GM21381 (cell line): ENCODE results near the gene GDF3.
"Not testable (repeated sequence)": the region's sequence is repeated elsewhere in the genome, so short reads cannot be mapped to it uniquely, and the experiment has no call there.

ENCODE experiments used
- ATAC-seq: cut with Tn5 transposase; IDR thresholded peaks from one replicate; pipeline ENCODE4 v1.9.1; 2021; ENCODE audit warnings: mild to moderate bottlenecking, moderate library complexity; ENCODE audit not compliant: unreplicated experiment

Gene GDF3

DNA sequence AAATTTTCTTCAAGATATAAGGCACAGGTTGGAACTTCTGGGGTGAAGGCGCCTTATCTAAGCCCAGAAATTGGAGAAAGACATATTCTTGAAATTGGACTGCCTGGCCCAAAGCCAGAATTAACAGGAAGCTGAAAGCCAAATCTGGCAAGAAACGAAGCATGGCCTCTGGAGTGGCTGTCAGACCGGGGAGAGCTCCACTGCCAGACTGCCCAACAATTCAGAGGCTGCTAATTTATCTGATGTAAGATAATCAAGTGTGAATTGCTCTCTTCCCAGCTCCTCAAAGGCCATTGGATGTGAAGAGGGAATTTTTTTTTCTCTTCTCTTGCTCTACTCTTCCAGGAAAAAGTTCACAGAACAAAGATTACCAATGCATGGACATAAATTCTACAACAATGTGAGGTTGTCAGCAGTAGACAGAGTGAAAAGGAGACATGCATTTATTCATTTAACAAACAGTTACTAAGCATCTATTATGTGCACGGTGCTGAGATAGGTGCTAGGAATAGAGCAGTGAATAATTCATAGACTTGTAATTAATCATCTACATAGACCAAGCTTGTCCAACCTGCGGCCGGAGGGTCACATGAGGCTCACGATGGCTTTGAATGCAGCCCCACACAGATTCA is at the start of gene GDF3:
Gene GDF3 (minus strand): TSS at position 210 of the 632 bp plus-strand sequence. CDS start 47 bp downstream, at position 163.
- no peak for ATAC-seq

DNA sequence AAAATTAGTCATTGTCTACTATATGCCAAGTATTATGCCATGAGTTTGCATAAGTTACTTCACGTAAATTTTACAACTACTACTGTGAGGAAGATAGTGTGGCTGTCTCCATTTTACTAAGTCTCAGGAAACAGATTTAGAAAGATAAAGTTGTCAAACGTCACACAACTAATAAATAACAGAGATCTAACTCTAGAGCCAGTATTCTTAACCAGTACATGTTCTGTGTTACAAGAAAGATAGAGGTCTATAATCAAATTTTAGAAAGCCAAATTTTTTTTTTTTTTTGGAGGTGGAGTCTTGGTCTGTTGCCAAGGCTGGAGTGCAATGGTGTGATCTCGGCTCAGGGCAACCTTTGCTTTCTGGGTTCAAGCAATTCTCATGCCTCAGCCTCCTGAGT is 37.4 kb upstream of the GDF3 start:
- no peak for ATAC-seq

DNA sequence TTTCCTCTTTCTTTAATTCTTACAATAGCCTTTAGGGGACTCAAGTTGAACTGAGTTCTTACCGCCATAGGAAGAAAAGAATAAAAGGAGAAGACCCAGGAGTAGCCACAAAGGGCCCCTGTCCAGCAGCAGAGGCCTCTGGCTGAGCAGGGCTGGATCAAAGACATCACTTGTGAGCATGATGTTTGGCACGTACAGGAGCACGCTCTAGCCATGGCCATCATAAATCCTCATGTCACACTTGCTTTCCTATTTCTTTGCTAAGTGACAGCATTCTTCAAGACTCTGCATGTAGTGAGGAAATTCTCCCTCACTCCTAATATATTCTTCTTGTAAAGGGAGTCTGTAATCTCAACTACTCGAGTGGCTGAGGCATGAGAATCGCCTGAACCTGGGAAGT is 35.9 kb upstream of the GDF3 start:
- ATAC-seq, result no peak

DNA sequence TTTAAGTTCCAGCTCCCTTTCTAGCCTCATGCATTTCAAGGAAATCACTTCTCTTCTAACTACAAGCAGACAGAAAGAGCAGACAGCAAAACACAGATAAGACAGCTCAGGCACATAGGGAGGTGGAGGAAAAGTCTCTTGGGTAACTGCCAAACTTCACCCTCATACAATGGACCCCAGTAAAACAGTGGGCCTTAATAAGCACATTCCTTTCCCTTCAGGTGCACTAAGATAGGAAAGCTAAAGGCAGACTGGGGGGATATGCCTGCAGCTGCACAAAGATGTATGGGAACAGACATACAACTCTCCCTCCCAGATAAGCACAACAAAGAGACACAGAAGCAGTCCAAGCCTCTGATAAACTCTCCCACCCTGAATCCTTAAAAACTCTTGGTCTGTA is 35.4 kb upstream of the GDF3 start:
- ATAC-seq, result not testable (repeated sequence)

DNA sequence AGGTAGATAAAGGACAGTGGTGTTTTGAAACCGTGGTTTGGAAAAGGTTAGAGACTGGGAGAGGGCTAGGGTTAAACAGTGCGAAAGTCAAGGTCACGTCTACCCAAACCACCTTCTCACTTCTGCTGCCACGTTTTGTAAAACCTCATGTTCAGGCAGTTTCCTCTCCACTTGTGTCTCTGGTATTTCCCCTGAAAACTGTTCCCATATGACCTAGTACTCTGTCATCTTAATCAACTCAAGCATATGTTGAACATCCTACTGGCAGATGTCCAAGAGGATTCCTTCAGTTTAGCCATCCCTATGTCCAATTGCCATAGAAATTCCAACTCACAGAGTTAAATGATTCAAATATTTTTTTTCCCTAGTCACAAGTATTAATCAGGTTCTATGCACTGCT is 34.2 kb upstream of the GDF3 start:
- ATAC-seq, result no peak

DNA sequence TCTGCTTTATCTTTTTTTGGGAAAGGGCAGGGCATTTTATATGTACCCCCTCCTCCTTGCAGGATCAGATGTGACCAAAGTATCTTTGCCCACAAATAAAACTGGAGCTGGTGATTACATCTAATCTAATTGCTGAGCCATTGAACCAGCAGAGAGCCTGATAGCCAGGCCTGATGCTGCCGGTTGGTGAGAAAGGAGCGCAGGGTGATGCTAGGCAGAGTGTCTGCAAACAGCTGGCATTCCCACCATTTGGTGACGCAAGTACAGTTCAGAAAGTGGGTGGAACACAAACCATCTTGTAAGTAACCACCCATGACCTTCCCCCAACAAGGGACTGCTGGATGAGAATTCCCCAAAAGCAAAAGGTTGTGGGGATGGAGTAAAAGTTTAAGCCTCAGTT is 28.4 kb upstream of the GDF3 start:
- no peak for ATAC-seq

DNA sequence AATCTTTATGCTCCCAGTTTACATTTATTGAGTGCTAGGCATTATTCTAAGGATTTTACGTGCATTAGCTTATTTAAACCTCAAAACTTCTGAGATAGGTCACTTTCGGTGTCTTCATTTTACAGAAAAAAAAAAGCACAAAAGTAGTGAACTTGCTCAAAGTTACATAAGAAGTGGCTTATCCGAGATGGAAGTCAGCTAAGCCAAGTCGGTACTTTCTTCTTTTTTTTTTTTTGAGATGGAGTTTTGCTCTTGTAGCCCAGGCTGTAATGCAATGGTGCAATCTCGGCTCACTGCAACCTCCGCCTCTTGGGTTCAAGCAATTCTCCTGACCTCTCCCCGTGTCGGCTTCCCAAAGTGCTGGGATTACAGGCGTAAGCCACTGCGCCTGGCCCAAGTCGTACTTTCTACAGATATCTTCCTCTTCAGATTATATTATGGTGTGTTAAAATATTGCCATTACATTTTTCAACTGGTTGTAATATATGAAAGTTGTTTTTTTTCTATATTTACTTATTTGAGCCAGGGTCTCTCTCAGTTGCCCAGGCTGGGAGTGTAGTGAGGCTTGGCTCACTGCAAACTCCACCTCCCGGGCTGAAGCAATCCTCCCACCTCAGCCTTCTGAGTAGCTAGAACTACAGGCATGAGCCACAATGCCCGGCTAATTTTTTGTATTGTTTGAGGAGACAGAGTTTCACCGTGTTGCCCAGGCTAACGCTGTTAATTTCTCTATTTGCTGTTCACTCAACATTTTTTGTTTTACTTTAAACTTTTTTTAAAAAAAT is 24.6 kb upstream of the GDF3 start:
- no peak for ATAC-seq

DNA sequence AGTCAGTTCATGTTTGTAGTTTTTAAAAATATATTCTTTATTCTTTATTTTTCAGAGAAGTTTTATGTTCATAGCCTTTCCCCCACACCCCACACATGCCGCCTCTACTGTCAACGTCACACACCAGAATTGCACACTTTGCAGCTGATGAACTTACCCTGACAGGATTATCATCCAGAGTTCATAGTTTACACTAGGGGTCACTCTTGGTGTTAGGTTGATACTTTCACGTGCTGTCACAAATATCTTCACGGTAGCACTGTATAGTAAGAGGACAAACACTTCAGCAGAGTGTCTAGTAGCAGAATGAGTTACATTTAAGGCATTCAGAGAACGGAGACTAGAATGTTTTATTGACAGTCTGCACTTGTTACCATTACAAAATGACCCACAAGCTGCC is 20.8 kb upstream of the GDF3 start:
- no peak for ATAC-seq

DNA sequence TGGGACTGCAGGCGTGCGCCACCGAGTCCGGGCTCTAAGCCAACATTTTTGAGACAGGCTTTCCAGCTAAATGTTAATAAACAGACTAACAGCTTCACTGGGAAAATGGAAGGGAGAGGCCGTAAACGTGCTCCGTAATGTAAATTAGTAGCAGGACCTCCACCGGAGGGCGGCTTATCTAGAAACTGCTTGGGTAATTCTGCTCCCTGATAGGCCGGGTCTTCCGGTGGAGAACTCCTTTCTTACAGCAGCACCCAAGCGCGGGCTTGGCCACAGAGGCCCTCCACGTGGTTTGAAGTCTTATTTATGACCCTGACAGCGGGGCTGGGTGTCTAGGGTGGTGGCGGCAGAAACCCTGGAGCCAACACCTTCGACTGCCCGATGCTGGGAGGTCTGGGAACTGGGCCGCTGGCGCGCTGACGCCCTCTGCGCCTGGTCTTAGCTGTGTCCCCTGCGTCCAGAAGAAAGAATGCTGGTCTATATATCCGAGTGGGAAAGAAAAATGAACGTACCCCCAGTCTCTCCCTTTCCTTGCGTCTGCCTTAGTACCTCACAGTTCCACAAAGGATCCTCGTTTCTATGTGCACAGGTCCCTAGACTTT is 17.4 kb upstream of the GDF3 start:
- no peak for ATAC-seq

DNA sequence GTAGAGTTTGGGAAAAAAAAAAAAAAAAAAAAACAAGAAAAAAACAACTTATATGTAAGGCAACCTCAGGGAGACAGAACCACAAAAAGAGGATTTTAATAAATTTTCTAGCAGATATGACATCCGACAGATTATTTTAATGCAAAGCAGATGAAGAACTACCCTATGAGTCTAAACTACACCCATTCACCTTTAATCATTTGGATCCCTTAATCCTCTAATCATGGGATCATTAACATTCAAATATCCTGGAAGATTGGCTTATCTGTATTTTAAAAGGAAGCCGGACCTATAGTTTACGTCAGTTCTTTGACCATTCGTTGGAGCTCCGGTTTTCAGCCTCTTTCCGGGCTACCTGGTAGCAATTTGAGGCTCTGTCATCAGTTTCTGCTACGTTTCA is 15.6 kb upstream of the GDF3 start, which contains the start of gene DPPA3:
Gene DPPA3 (plus strand): TSS at position 301 of the 400 bp plus-strand sequence. CDS start 138 bp downstream, outside the sequence.
- ATAC-seq, result no peak

DNA sequence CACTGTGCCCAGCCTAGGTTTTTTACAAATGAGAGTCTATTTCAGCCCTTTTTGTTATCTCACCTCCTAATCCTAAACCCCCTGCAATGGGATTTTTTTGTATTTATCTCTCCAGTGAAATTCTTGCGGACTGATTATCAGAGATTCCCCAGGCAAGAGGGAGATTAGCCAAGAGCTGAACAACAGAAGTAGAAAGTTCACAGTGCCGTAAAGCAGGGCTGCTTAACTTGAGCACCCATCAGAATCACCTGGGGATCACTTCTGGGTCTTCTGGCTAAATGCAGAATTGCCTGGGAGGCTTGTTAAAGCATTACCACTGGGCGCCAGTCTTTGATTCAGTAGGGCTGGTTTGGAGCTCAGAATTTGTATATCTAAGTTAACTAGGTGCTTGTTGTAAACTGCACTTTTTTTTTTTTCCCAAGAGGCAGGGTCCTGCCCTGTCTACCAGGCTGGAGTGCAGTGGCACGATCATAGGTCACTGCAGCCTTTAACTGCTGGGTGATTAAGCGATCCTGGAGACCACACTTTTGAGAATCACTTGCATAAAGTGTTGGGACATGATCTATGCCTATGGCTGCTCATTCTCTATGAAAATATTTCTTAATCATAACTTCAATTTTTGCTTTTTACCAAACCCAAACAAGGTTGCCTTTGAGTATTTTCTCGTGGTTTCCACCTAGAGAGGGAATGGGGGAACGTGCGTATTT is 14.5 kb upstream of the GDF3 start:
- no peak for ATAC-seq

DNA sequence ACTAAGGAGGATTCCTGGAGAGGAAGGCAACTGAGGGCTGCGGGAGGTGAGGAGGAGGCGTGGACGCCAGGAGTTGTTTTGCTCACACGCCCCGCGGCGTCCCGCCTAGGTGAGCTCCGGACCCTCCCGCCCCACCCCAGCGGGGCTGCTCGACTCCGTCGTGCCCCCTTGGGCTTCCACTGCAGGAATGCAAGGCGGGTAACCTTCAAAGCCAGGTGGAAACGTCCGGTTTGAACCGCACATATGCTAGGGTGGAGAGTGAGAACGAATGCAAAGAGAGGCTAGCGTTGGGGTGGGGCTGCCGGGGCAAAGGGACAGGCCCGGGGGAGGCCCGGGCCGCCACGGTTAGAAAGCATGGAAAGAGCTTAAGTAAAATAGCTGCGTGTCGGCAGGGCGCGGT is 10.3 kb upstream of the GDF3 start:
- no peak for ATAC-seq

DNA sequence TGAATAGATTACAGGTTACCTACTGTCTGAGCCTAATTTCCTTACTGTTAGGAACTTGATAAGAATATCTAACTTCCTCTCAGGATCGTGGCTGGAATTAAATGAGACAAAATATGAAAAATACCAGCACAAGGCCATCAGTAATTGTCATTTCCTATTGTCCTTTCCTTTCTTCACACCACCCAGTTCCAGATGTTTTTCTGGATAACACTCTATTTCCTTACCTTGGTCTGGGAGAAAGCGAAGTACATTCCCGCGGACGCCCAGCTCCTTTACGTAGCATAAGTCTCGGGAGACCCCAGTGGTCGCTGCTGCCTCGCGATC is 376 bp downstream of the GDF3 start:
- no peak for ATAC-seq

DNA sequence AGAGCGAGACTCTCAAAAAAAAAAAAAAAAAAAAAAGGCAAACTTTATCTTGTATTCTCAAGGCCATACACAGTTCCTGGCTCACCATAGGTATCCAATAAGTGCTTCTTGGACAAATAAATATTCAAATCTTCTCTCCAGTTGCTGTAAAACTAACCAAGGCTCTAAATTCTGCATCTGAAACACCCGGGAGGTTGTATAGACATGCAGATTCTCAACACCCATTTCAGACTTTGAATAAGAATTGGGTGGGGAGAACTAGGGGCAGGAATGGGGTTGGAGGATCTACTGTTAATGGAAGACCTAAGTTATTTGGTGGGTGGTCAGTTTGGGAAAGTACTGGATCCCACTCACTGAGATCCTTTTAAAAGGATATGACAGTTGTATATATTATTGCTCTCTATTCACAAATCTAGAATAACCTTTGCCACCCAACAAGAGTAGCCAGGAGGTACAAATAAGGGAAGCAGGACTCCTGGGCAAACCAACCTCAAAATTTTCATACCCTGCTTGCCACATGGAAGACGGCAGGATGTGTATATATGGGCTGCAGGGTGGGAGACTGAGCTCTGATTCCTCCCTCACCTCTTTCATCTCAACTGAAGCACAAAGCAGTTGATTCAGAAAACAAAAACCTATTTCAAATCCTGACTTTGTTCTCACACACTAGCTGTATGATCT is 879 bp downstream of the GDF3 start:
- ATAC-seq, result no peak

DNA sequence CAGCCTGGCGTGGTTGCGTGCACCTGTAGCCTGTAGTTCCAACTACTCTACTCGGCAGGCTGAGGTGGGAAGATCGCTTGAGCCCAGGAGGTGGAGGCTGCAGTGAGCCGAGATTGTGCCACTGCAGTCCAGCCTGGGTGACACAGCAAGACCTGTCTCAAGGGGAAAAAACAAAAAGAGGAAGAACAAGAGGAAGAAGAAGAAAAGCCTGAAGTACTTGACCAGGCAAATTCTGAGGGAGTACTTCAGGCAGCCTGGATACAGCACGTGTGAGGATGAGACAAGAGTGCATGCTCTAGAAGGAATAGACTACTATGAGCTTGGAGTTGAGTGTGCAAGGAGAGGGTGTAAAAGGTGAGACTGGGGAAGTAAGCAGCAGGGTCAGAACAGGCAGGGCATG is 1.8 kb downstream of the GDF3 start:
- ATAC-seq, result no peak

DNA sequence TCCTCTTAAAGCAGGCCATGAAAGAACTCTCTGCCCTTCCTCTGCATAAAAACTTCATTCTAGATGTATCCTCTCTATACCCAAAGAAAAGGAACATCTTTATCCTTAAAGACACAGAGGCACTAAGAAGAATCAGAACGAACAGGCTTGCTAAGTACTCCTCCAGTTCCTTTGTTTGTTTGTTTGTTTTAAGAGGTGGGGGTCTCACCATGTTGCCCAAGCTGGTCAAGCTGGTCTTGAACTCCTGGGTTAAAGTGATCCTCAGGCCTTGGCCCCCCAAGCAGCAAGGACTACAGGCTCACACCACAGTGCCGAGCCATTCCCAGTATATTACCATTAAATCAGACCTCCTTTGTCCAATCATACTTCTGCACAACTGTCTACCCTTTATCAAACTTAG is 14.0 kb downstream of the GDF3 start:
- no peak for ATAC-seq

DNA sequence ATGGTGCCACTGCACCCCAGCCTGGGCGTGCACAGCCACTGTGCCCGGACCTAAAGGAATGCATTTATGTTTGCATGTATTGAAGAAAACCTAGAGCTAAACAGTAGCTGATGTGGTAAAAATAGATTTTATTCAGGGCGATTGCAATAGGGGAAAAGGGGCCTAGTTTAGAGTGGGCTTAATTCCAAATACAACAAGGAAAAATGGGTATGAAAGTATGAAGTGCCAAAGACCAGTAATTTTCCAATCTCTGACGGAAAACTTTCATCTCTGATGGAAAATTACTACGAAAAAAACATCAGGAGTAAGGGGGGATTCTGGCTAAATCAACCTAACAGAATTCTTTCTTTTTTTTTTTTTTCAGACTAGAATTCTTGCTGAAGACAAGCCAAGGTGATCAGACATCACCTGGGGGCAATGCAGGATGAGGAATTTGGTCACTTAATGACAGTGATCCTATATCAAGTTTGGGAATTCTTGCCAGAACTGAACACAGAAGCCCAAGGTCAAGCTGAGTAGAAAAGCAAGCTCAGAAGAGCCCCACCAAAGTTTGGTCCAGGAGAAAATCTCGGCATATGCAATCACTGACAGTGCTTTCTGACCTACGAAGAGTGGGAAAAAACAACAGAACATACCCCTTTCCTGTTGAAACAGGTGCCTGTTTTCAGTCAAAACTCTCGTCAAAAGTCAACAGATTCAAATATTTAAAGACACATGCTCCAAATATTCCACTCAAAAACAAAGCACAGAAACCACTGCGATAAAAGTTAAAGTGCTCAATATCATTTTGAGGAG is 16.1 kb downstream of the GDF3 start:
- no peak for ATAC-seq

DNA sequence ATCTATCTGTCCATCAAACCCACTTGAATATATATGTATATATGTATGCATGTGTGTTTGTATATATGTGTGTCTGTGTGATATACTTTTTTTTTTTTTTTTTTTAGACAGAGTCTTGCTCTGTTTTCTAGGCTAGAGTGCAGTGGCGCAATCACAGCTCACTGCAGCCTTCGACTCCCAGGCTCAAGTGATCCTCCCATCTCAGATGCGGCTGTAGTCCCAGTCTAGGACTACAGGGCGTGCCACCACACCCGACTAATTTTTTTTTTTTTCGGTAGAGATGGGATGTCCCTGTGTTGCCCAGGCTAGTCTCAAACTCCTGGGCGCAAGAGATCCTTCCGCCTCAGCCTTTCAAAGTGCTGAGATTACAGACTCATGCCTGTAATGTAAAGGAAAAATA is 16.8 kb downstream of the GDF3 start:
- no peak for ATAC-seq

DNA sequence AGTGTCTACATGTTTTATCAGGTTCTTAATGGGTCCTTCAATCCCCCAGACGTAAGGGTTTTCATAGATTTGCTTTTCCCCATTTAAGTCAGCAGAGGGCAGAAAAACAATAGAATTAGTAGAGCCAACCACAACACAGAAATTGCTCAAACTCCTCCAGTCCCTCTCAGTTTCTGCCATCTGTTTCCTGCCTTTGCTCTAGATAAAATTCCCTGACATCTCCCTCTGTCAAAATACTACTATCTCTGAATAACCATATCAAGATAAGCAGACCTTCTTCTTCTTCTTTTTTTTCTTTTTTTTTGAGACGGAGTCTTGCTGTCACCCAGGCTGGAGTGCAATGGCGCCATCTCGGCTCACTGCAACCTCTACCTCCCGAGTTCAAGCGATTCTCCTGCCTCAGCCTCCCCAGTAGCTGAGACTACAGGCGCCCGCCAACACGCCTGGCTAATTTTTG is 18.1 kb downstream of the GDF3 start:
- ATAC-seq, result not testable (repeated sequence)

DNA sequence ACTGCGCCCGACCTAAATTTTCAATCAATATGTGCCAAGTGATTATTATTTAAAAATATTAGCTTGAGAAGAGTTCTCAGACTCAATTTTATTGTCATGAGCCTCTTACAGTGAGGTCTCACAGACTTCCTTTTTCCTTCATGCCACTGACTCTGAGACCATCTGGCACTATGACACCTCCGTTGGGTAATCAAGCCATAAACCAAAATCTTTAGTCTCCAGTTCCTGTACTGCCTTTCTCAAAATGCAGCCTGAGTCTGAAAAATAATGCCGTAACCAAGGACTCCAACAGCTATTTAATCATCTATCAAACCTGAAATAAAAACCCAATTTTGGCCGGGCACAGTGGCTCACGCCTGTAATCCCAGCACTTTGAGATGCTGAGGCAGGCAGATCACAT is 20.1 kb downstream of the GDF3 start:
- not testable (repeated sequence) for ATAC-seq
